ENCODE data around the gene ANK3.

ANK3 gene

DNA sequence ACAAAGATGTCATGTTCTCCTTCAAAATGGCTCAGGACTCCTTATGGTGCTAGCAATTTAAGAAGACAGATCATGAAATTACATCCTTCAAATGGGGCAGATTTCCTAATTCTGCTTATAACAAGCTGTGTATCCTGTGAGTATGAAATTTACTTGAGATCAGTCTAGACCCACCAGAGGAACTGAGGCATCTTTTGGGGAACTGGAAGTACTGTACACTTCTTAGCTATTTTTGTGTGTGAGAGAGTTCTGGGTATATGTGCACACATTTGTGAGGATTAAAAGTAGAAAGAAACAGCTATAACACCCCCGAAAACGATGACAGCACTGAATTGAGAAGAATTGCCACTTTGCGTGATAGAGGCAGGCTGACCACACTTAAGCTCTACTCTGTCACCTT, 296.4 kb downstream of the ANK3 start:
- H3K4me3 ChIP-seq (ENCODE audit: low read length), result no peak overlapping the region
- no peak for DNase-seq (ENCODE audit: low read depth)
- TF ChIP-seq, protein P1, sequence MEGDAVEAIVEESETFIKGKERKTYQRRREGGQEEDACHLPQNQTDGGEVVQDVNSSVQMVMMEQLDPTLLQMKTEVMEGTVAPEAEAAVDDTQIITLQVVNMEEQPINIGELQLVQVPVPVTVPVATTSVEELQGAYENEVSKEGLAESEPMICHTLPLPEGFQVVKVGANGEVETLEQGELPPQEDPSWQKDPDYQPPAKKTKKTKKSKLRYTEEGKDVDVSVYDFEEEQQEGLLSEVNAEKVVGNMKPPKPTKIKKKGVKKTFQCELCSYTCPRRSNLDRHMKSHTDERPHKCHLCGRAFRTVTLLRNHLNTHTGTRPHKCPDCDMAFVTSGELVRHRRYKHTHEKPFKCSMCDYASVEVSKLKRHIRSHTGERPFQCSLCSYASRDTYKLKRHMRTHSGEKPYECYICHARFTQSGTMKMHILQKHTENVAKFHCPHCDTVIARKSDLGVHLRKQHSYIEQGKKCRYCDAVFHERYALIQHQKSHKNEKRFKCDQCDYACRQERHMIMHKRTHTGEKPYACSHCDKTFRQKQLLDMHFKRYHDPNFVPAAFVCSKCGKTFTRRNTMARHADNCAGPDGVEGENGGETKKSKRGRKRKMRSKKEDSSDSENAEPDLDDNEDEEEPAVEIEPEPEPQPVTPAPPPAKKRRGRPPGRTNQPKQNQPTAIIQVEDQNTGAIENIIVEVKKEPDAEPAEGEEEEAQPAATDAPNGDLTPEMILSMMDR (conservative IDR thresholded peaks at IDR 0.05; ENCODE audit: low read length), result no peak

DNA sequence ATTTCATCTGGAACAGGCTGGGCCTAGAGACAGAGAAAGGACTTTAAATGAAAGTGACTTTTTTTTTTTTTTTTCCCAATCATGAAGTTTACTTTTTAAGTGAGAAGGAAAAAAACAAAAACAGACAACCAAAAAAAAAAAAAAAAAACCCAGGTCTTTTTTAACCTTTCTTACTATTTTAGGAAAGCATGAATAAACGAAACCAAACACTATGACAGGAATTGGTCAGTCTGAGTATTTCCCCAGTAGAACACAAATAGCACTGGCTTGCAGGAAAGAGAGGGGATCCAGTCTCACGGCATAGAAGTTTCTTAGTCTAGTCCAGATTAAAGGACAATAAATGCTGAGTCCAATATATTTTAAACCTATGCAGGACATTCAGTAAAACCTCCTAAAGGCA, 302.8 kb downstream of the ANK3 start:
- TF ChIP-seq, protein P1 (conservative IDR thresholded peaks at IDR 0.05; ENCODE audit: low read length), result no peak
- no peak overlapping the region for H3K4me3 ChIP-seq (ENCODE audit: low read length)
- DNase-seq (ENCODE audit: low read depth), result no peak

DNA sequence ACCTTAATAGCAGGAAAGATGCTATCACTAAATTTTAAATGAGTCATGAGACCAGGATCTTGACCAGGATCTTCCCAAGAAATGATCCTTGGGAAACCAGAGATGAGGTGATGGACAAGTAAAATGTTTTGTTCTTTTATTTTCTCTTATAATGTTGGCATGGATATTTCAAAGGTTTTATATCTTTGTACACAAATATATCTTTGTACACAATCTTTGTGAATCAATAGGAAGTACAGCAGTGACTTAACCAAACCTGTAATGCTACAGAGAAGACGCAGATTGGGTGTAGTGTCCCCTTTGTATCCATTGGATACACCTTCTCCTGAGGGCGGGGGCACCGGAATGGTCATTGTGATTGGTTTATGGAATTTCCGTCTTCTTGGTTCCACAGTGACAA, 303.3 kb downstream of the ANK3 start:
- TF ChIP-seq, protein P1 (conservative IDR thresholded peaks at IDR 0.05; ENCODE audit: low read length), result no peak
- no peak overlapping the region for H3K4me3 ChIP-seq (ENCODE audit: low read length)
- no peak for DNase-seq (ENCODE audit: low read depth)

DNA sequence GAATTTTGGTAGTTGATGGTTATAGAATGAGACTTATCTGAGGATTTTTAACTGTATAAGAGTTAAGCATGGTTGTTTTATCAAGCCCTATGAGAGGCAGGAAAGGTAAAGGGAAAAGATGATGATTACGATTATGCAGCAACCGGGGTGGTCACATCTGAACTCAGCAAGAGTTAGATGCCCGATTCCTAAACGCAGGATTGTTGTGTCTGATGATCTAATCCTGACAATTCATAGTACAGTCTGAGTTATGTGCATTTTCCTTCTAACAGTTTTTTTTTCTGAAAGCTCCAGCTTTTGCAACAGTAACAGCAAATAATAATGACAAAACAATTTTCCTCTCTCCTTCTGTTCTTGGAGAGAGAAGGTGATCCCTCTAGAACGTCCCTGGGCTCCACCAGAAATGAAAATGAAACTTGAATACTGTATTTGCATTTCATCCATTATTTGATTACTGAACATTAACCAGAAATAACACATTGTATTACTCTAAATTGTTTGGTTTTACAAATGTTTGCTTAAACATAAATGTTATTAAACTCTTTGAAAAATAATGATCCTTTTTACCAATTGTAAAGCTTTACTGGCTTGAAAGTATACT, 306.8 kb downstream of the ANK3 start:
- TF ChIP-seq, protein P1 (conservative IDR thresholded peaks at IDR 0.05; ENCODE audit: low read length), result no peak
- no peak overlapping the region; the same call in 1 of the 2 replicates for H3K4me3 ChIP-seq (ENCODE audit: low read length)
- no peak for DNase-seq (ENCODE audit: low read depth)

DNA sequence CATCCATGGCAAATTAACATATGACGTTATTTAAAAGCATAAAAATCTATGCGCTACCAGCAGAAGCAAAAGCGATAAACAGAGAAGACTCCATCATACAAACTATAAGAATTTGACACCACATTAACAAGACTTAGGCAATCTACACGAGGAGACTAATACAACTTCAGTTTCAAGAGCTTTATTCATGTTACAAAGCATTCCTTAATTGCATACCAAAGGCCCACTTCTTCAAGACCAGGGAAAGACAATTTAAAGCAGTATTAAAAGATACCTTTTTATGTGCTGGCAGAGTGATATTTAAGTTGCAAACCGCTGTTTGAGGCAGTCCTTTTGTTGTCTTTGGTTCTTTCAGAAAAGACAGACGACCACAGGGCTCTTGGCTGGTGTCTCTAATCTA, 307.3 kb downstream of the ANK3 start:
- DNase-seq (ENCODE audit: low read depth), result no peak
- TF ChIP-seq, protein P1 (conservative IDR thresholded peaks at IDR 0.05; ENCODE audit: low read length), result no peak
- no peak overlapping the region for H3K4me3 ChIP-seq (ENCODE audit: low read length)

DNA sequence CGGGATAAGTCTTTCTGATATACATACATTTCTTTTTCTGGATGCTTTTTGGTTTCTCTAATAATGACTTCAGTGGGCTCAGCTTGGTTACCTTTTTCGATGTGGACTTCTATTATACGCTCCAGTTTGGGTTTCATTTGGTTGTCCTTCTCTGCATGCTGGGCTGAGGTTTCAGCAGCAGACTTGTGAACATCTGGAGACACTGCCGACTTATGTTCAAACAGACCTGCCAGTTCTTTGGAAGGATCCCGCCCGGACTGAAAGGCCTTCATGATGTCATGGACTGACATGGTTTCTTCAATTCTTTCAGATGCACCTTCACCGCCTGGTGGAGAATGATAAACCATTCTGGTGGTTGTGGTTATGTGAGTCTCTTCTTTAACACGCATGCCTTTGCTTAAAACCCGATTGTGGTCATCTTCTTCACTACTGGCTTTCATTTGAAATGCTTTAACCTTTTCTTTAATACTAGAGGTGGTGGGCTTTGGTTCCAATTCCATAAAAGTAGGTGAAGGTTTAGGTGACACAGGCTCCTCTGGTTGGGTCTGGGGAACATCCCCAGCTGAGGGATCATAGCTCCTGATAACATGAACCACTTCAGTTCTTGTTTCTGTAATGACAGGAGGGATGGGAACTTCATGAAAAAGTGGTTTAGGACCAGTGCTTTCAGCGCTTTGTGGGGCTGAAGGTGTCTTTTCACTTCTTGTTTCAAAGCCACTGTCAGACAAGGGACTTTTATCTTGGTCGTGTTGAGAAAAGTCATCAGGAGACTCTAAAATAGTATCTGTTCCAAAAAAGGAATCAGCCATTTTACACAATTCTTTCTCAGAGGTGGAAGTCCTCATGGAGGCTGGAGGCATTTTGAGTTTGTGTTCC, 315.7 kb downstream of the ANK3 start:
- no peak for DNase-seq (ENCODE audit: low read depth)
- H3K4me3 ChIP-seq (ENCODE audit: low read length), result no peak overlapping the region
- TF ChIP-seq, protein P1 (conservative IDR thresholded peaks at IDR 0.05; ENCODE audit: low read length), result no peak

DNA sequence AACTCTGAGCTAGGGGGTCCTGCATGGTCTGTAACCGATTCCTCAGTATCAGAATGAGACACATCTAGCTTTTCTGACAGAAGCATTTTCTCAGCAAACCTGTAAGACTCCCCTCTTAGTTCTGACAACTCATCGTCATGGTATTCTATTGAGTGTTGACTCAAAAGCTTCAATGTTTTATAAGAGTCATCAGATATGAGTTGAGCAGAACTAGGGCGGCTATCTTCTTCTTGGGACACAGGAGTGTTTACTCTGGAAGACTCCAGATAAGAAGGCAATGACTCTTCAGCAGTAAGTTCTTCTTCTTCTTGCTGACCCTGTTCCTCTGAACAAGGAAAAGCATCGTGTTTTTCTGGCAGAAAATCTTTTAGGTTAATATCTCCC, 316.3 kb downstream of the ANK3 start:
- no peak overlapping the region for H3K4me3 ChIP-seq (ENCODE audit: low read length)
- DNase-seq (ENCODE audit: low read depth), result no peak
- TF ChIP-seq, protein P1 (conservative IDR thresholded peaks at IDR 0.05; ENCODE audit: low read length), result no peak
